Coronary artery (tissue), 2 donors: Measurements from ENCODE around the gene KDM2A.

Experiments
- DNase-seq: peaks from one replicate; pipeline ENCODE4 v3.0.0-alpha.2; 2017; ENCODE audit warnings: low spot score
- H3K27ac ChIP-seq, 2 donors: fragments of 200-600 bp; sonication (generic); one replicate each; pipeline ENCODE4 v1.5.1; 2016 to 2019
- H3K4me3 ChIP-seq: fragments of 200-600 bp; sonication (generic); 2 replicates; pipeline ENCODE4 v1.5.1; 2016; ENCODE audit warnings: mild to moderate bottlenecking, moderate library complexity
- TF ChIP-seq, protein P1 (sequence below): fragments of 200-600 bp; sonication (generic); IDR thresholded peaks from one replicate; pipeline ENCODE4 v1.5.1; 2019; ENCODE audit warnings: antibody characterized with exemption

KDM2A gene

GRCh38 chr11:67293090-67293489 is 174.0 kb downstream of the KDM2A start:
- no peak overlapping the region for H3K4me3 ChIP-seq
- TF ChIP-seq, protein P1, sequence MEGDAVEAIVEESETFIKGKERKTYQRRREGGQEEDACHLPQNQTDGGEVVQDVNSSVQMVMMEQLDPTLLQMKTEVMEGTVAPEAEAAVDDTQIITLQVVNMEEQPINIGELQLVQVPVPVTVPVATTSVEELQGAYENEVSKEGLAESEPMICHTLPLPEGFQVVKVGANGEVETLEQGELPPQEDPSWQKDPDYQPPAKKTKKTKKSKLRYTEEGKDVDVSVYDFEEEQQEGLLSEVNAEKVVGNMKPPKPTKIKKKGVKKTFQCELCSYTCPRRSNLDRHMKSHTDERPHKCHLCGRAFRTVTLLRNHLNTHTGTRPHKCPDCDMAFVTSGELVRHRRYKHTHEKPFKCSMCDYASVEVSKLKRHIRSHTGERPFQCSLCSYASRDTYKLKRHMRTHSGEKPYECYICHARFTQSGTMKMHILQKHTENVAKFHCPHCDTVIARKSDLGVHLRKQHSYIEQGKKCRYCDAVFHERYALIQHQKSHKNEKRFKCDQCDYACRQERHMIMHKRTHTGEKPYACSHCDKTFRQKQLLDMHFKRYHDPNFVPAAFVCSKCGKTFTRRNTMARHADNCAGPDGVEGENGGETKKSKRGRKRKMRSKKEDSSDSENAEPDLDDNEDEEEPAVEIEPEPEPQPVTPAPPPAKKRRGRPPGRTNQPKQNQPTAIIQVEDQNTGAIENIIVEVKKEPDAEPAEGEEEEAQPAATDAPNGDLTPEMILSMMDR: no peak
- no peak overlapping the region for H3K27ac ChIP-seq
- DNase-seq: no peak

DNA sequence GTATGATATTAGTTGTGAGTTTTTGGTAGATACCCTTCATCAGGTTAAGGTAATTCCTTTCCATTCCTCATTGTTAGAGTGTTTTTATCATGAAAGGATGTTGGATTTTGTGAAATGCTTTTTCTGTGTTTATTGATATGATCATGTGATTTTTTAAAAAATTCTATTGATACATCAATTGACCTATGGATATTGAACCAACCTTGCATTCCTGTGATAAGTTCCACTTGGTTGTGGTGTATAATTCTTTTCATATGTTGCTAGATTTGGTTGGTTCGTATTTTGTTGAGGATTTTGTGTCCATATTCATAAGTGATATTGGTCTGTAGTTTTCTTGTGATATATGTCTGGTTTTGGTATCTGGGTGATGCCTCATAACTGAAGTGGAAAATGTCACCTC is 176.8 kb downstream of the KDM2A start:
- no peak for DNase-seq
- TF ChIP-seq, protein P1: no peak
- Histone ChIP-seq H3K27ac (no peak overlapping the region), H3K4me3 (no peak overlapping the region)

- Histone ChIP-seq H3K4me3 (no peak overlapping the region), H3K27ac (no peak overlapping the region)
- DNase-seq: no peak
- TF ChIP-seq, protein P1: no peak
These were observed 179.7 kb downstream of the KDM2A start for GRCh38 chr11:67298786-67299185.

DNA sequence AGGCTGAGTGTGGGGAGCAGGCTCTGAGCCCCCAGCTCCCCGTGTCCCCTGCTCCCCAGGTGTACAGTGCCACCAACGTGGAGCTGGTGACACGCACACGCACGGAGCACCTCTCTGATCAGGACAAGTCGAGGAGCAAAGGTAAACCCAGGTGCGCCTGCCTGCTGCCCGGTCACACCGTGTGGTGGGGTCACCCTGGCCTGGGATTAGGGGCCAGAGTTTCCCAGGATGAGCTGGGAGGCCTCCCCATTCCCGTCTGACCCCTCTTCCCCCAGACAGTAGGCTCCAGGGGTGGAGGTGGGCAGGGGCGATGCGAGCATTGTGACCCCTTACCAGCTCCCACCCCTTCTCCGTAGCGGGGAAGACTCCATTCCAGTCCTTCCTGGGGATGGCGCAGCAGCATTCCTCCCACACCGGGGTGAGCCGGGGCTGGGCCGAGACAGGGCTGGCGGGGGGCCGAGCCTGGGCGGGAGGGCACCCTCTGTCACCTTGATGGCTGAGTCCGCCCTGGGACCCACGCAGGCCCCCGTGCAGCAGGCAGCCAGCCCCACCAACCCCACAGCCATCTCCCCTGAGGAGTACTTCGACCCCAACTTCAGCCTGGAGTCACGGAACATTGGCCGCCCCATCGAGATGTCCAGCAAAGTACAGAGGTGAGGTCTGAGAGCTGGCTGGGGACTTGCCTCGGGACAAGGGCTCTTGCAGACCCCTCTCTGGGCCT is 180.6 kb downstream of the KDM2A start:
- Histone ChIP-seq H3K27ac (no peak overlapping the region), H3K4me3 (no peak overlapping the region)
- TF ChIP-seq, protein P1: no peak
- no peak for DNase-seq

DNA sequence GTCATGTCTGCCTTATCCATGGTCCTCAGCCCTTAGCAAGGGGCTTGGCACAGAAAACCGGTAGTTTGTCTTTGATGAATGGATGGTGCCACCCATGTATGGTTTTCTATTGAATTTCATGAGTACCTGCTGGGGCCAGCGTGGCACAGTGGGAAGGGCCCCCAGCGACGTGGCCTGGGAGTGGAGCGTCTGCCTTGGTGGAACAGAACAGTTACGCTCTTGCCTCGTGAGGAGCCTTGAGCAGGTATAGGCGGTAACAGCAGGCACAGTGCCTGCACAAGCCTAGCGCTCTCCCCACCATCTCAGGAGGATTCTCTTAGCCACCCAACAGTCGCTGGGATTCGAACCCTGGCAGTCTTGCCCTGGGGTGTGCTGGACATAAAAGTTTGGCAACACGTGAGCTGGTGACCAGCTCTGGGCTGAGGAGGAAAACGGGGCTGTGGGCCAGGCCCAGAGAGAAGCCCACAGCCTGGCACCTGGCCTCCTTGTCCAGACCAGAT is 181.2 kb downstream of the KDM2A start:
- H3K4me3 ChIP-seq: no peak overlapping the region
- H3K27ac ChIP-seq: no peak overlapping the region
- TF ChIP-seq, protein P1: no peak
- DNase-seq: no peak

DNA sequence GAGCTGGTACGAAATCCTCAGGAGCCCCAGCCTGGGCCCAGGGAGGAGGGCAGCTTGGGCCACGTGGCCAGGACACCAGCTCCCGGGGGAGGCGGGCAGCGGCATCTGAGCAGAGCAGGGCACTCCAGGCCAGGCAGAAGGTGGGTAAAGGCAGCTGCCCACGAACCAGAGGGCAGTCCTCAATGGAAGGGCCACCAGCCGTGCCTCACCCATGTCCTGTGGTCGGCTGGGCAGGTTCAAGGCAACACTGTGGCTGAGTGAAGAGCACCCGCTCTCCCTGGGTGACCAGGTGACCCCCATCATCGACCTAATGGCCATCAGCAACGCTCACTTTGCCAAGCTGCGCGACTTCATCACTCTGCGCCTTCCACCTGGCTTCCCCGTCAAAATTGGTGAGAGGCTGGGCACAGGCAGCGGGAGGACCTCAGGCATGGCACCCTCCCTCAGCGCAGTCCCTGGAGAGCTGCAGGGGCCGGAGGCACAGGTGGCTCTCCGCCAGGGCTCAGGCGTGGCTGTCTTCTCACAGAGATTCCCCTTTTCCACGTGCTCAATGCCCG is 181.8 kb downstream of the KDM2A start:
- Histone ChIP-seq H3K27ac (no peak overlapping the region), H3K4me3 (no peak overlapping the region)
- no peak for DNase-seq
- TF ChIP-seq, protein P1: no peak
